ENCODE results near the gene CABP4. TPM values are rescaled to one million over a fixed set of nuclear protein-coding genes. Genes with fewer than 3 reads are reported as not detected.

The CABP4 gene
- total RNA-seq, 2 donors from 2014 or later = 5.3 to 5.7 TPM

GRCh38 chr11:67441098-67441563 lies 14.0 kb upstream of the CABP4 start:
- H3K9me3 ChIP-seq = no peaks in the 10 kb centered on the region
- no peak overlapping the region for H3K27ac ChIP-seq
- H3K4me3 ChIP-seq = no peak overlapping the region
- no peak for TF ChIP-seq CTCF (IDR thresholded peaks at IDR 0.05)
- DNase-seq (ENCODE audit: low spot score) (no peak), ATAC-seq (ENCODE audit: insufficient number of reproducible peaks, low FRiP score, low read depth) (no peak)
- no peaks in the 10 kb centered on the region for H3K27me3 ChIP-seq (replicated peaks; ENCODE audit: insufficient read depth)
- peaks cover 5% of the 10 kb centered on the region for H3K36me3 ChIP-seq
- peaks cover 12 to 40% of the 10 kb centered on the region in 2 donors for H3K4me1 ChIP-seq (ENCODE audit: control insufficient read depth in 1 of 2, low read depth in 2 of 2)

DNA sequence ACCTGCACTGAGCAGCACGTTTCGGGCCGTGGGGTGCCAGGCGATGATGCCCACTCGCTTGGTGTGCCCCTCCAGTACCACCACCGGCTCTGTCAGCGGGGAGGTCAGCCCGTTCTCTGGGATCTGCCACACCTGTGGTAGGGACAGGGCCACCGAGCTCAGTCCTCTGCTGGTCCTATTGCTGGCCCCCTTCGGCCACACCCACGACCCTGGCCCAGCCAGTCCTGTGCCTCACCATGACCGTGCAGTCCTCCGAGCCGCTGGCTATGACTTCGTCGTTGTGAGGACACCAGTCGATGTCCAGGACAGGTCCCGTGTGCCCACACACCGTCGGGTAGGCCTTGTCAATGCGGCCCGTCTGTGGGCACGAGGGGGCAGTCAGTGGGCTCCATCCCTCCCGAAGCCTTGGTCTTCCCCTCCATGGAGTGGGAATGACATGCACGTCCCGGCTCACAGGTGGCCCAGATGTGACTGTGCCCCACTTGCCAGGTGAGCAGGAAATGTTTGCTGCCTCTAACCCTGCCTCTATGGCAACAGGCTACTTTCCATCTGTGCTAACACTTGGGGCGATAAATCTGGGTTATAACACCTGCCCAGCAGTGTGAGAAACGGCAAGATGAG lies 13.3 kb upstream of the CABP4 start:
- peaks cover 5% of the 10 kb centered on the region for H3K36me3 ChIP-seq
- no peaks in the 10 kb centered on the region for H3K27me3 ChIP-seq (replicated peaks; ENCODE audit: insufficient read depth)
- ATAC-seq (ENCODE audit: insufficient number of reproducible peaks, low FRiP score, low read depth) = no peak
- no peak overlapping the region for H3K4me3 ChIP-seq
- peaks cover 12 to 34% of the 10 kb centered on the region in 2 donors for H3K4me1 ChIP-seq (ENCODE audit: control insufficient read depth in 1 of 2, low read depth in 2 of 2)
- DNase-seq (ENCODE audit: low spot score) = no peak
- H3K9me3 ChIP-seq = no peaks in the 10 kb centered on the region
- TF ChIP-seq CTCF (IDR thresholded peaks at IDR 0.05) = no peak
- no peak overlapping the region for H3K27ac ChIP-seq

GRCh38 chr11:67442504-67443404 lies 12.4 kb upstream of the CABP4 start:
- Histone ChIP-seq H3K9me3 (no peaks in the 10 kb centered on the region), H3K27ac (peak overlapping the region; percentile 86 to 97), H3K36me3 (peaks cover 5% of the 10 kb centered on the region), H3K27me3 (replicated peaks; ENCODE audit: insufficient read depth) (no peaks in the 10 kb centered on the region), H3K4me1 (ENCODE audit: control insufficient read depth in 1 of 2, low read depth in 2 of 2) (peaks cover 12 to 34% of the 10 kb centered on the region in 2 donors), H3K4me3 (peak overlapping the region; percentile 98)
- ATAC-seq (ENCODE audit: insufficient number of reproducible peaks, low FRiP score, low read depth) (no peak), DNase-seq (ENCODE audit: low spot score) (no peak)
- no peak for TF ChIP-seq CTCF (IDR thresholded peaks at IDR 0.05)

GRCh38 chr11:67445515-67445914 lies 9.6 kb upstream of the CABP4 start:
- Histone ChIP-seq H3K4me1 (ENCODE audit: control insufficient read depth in 1 of 2, low read depth in 2 of 2) (peaks cover 7 to 22% of the 10 kb centered on the region in 2 donors), H3K4me3 (no peak overlapping the region), H3K9me3 (no peaks in the 10 kb centered on the region), H3K27me3 (replicated peaks; ENCODE audit: insufficient read depth) (no peaks in the 10 kb centered on the region), H3K36me3 (no peaks in the 10 kb centered on the region), H3K27ac (no peak overlapping the region)
- DNase-seq (ENCODE audit: low spot score) (no peak), ATAC-seq (ENCODE audit: insufficient number of reproducible peaks, low FRiP score, low read depth) (no peak)
- no peak for TF ChIP-seq CTCF (IDR thresholded peaks at IDR 0.05)

DNA sequence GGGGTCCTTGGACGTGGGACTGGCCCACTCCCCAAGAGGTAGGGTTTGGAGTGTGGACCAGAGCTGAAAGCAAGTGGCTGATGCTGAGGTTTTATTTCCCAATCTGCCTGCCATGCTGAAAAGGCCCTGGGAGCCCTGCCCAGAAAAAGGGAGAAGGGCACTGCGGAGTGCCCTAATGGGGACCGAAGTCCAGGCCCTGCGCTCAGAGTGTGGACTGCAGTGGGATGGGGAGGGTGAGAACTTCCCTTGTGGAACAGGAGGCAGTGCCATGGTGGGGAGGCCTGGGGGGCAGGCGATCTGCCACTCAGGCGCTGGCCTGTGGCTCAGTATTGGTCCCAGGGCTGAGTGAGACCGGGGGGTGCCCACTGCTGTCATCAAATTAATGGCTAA lies 6.9 kb upstream of the CABP4 start:
- H3K9me3 ChIP-seq = no peaks in the 10 kb centered on the region
- DNase-seq (ENCODE audit: low spot score) = no peak
- no peak overlapping the region for H3K27ac ChIP-seq
- no peak for ATAC-seq (ENCODE audit: insufficient number of reproducible peaks, low FRiP score, low read depth)
- no peak for TF ChIP-seq CTCF (IDR thresholded peaks at IDR 0.05)
- no peaks in the 10 kb centered on the region for H3K27me3 ChIP-seq (replicated peaks; ENCODE audit: insufficient read depth)
- peaks cover 0 to 10% of the 10 kb centered on the region in 2 donors for H3K4me1 ChIP-seq (ENCODE audit: control insufficient read depth in 1 of 2, low read depth in 2 of 2)
- no peaks in the 10 kb centered on the region for H3K36me3 ChIP-seq
- no peak overlapping the region for H3K4me3 ChIP-seq
